HEK293T (cell line): Measurements from ENCODE around the gene ADSS1.

Source experiments
- ARNT ChIP-seq: fragments of 450-650 bp; IDR thresholded peaks from 2 replicates; pipeline ENCODE4 v1.6.1; 2017; ENCODE audit warnings: mild to moderate bottlenecking
- BHLHE40 ChIP-seq: fragments of 450-650 bp; IDR thresholded peaks from 2 replicates; pipeline ENCODE4 v1.6.1; 2016; ENCODE audit warnings: mild to moderate bottlenecking, moderate library complexity, borderline replicate concordance
- FOXA1 ChIP-seq: fragments of 450-650 bp; IDR thresholded peaks from 2 replicates; pipeline ENCODE4 v1.6.1; 2016; ENCODE audit warnings: mild to moderate bottlenecking
- FOXK2 ChIP-seq: fragments of 450-650 bp; IDR thresholded peaks from 2 replicates; pipeline ENCODE4 v1.6.1; 2016; ENCODE audit warnings: mild to moderate bottlenecking
- FOXM1 ChIP-seq: fragments of 450-650 bp; IDR thresholded peaks from 2 replicates; pipeline ENCODE4 v1.6.1; 2017; ENCODE audit warnings: mild to moderate bottlenecking, borderline replicate concordance
- NFRKB ChIP-seq: fragments of 450-650 bp; IDR thresholded peaks from 2 replicates; pipeline ENCODE4 v1.6.1; 2016; ENCODE audit warnings: mild to moderate bottlenecking, moderate library complexity
- SP1 ChIP-seq: fragments of 450-650 bp; IDR thresholded peaks from 2 replicates; pipeline ENCODE4 v1.6.1; 2017
- SUZ12 ChIP-seq: fragments of 450-650 bp; IDR thresholded peaks from 2 replicates; pipeline ENCODE4 v1.6.1; 2016; ENCODE audit warnings: mild to moderate bottlenecking
- TARDBP ChIP-seq: fragments of 450-650 bp; IDR thresholded peaks from 2 replicates; pipeline ENCODE4 v1.6.1; 2016
- TF ChIP-seq, protein P1 (sequence below): fragments of 450-650 bp; IDR thresholded peaks from 2 replicates; pipeline ENCODE4 v1.6.1; 2016

DNA sequence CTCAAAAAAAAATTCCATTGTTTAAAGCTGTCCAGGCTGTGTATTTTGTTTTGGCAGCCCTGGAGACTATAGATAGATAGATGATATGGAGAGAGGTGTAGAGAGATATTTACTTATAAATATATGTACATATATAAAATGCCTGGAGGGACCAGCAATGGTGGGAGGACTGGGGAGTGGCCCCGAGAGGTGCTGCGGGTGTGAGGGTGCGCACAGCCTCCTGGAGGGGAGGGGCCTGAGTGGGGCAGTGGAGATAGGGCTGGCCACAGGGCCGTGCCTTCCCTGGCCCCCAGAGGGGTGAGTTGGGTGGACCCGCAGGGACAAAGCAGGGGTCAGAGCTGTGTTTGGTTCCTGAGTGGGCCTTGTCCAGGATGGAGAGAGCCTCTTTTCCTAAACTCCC, 6.5 kb downstream of the ADSS1 start:
- TF ChIP-seq SUZ12 (no peak), BHLHE40 (no peak), NFRKB (no peak), SP1 (no peak), FOXA1 (no peak), FOXM1 (no peak), ARNT (no peak), TARDBP (no peak), FOXK2 (no peak)
- TF ChIP-seq, protein P1, sequence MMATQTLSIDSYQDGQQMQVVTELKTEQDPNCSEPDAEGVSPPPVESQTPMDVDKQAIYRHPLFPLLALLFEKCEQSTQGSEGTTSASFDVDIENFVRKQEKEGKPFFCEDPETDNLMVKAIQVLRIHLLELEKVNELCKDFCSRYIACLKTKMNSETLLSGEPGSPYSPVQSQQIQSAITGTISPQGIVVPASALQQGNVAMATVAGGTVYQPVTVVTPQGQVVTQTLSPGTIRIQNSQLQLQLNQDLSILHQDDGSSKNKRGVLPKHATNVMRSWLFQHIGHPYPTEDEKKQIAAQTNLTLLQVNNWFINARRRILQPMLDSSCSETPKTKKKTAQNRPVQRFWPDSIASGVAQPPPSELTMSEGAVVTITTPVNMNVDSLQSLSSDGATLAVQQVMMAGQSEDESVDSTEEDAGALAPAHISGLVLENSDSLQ, result no peak
